HG02884 (cell line): ENCODE data around the gene CPAMD8.
"Not testable (repeated sequence)": the region's sequence is repeated elsewhere in the genome, so short reads cannot be mapped to it uniquely, and the experiment has no call there.

Experiments used
- ATAC-seq: cut with Tn5 transposase; IDR thresholded peaks from one replicate; pipeline ENCODE4 v1.9.1; 2021; ENCODE audit warnings: mild to moderate bottlenecking, moderate library complexity; ENCODE audit not compliant: unreplicated experiment

The CPAMD8 gene

GRCh38 chr19:16877581-16877980 lies 149.0 kb downstream of the CPAMD8 start:
- ATAC-seq, result no peak

GRCh38 chr19:16876904-16877361 lies 149.7 kb downstream of the CPAMD8 start:
- no peak for ATAC-seq

- ATAC-seq, result no peak
Observed at GRCh38 chr19:16875584-16876555, 150.7 kb downstream of the CPAMD8 start.

- not testable (repeated sequence) for ATAC-seq
Observed at GRCh38 chr19:16874978-16875299, 151.7 kb downstream of the CPAMD8 start.

- no peak for ATAC-seq
Observed at GRCh38 chr19:16874250-16874977, 152.2 kb downstream of the CPAMD8 start.

- ATAC-seq, result no peak
Observed at GRCh38 chr19:16873594-16873993, 153.0 kb downstream of the CPAMD8 start.

- no peak for ATAC-seq
Observed at GRCh38 chr19:16872728-16873127, 153.9 kb downstream of the CPAMD8 start.

- no peak for ATAC-seq
Observed at GRCh38 chr19:16871871-16872270, 154.7 kb downstream of the CPAMD8 start.

- no peak for ATAC-seq
Observed at GRCh38 chr19:16869331-16869972, 157.2 kb downstream of the CPAMD8 start.

GRCh38 chr19:16868423-16869130 lies 158.0 kb downstream of the CPAMD8 start:
- no peak for ATAC-seq

GRCh38 chr19:16867211-16867610 lies 159.4 kb downstream of the CPAMD8 start:
- no peak for ATAC-seq

- no peak for ATAC-seq
Observed at GRCh38 chr19:16862826-16863415, 163.7 kb downstream of the CPAMD8 start.

- no peak for ATAC-seq
Observed at GRCh38 chr19:16861834-16862233, 164.8 kb downstream of the CPAMD8 start.

GRCh38 chr19:16861011-16861410 lies 165.6 kb downstream of the CPAMD8 start:
- ATAC-seq, result no peak

- ATAC-seq, result no peak
Observed at GRCh38 chr19:16860118-16860517, 166.5 kb downstream of the CPAMD8 start.

GRCh38 chr19:16859626-16860025 lies 167.0 kb downstream of the CPAMD8 start:
- no peak for ATAC-seq

- no peak for ATAC-seq
Observed at GRCh38 chr19:16856091-16856490, 170.5 kb downstream of the CPAMD8 start.

GRCh38 chr19:16853066-16853465 lies 173.5 kb downstream of the CPAMD8 start:
- ATAC-seq, result no peak

GRCh38 chr19:16851031-16851712 lies 175.4 kb downstream of the CPAMD8 start:
- no peak for ATAC-seq

GRCh38 chr19:16850133-16850532 lies 176.5 kb downstream of the CPAMD8 start:
- no peak for ATAC-seq
